T-helper 1 cell (primary cell): ENCODE data around the gene RNF217.
"Not testable (repeated sequence)": the region's sequence is repeated elsewhere in the genome, so short reads cannot be mapped to it uniquely, and the experiment has no call there.

Experiments used
- DNase-seq, 5 donors: peaks; one replicate each; pipeline ENCODE4 v3.0.0-alpha.2; 2012 to 2020

RNF217 gene

GRCh38 chr6:125019918-125020317 is 57.7 kb downstream of the RNF217 start:
- DNase-seq, result no peak

- DNase-seq, result no peak
These were observed 58.1 kb downstream of the RNF217 start for GRCh38 chr6:125020385-125020784.

GRCh38 chr6:125022391-125022989 is 60.3 kb downstream of the RNF217 start:
- no peak for DNase-seq

GRCh38 chr6:125025164-125025854 is 63.1 kb downstream of the RNF217 start:
- DNase-seq, result no peak

GRCh38 chr6:125027287-125027686 is 65.0 kb downstream of the RNF217 start:
- DNase-seq, result no peak

GRCh38 chr6:125030969-125031368 is 68.7 kb downstream of the RNF217 start:
- DNase-seq, result no peak

GRCh38 chr6:125031385-125031784 is 69.1 kb downstream of the RNF217 start:
- DNase-seq, result no peak

GRCh38 chr6:125034929-125035328 is 72.7 kb downstream of the RNF217 start:
- not testable (repeated sequence) for DNase-seq

GRCh38 chr6:125036486-125036885 is 74.2 kb downstream of the RNF217 start:
- not testable (repeated sequence) for DNase-seq

- DNase-seq, result no peak
These were observed 75.6 kb downstream of the RNF217 start for GRCh38 chr6:125037827-125038226.

GRCh38 chr6:125038925-125039324 is 76.7 kb downstream of the RNF217 start:
- no peak for DNase-seq

GRCh38 chr6:125041740-125042459 is 79.7 kb downstream of the RNF217 start:
- no peak for DNase-seq

GRCh38 chr6:125044066-125044465 is 81.8 kb downstream of the RNF217 start:
- no peak for DNase-seq

GRCh38 chr6:125044667-125045066 is 82.4 kb downstream of the RNF217 start:
- no peak for DNase-seq

GRCh38 chr6:125046107-125046925 is 84.1 kb downstream of the RNF217 start:
- DNase-seq, result no peak

- no peak for DNase-seq
These were observed 86.0 kb downstream of the RNF217 start for GRCh38 chr6:125048274-125048673.

GRCh38 chr6:125050663-125051318 is 88.6 kb downstream of the RNF217 start:
- no peak for DNase-seq

- no peak for DNase-seq
These were observed 91.6 kb downstream of the RNF217 start for GRCh38 chr6:125053809-125054208.

GRCh38 chr6:125054331-125054730 is 92.1 kb downstream of the RNF217 start:
- no peak for DNase-seq

GRCh38 chr6:125057392-125058246 is 95.4 kb downstream of the RNF217 start:
- DNase-seq, result no peak

- DNase-seq, result no peak
These were observed 96.3 kb downstream of the RNF217 start for GRCh38 chr6:125058546-125058945.

GRCh38 chr6:125063307-125063706 is 101.1 kb downstream of the RNF217 start:
- no peak for DNase-seq
